ENCODE measurements around the gene RNF220.

RNF220 gene

DNA sequence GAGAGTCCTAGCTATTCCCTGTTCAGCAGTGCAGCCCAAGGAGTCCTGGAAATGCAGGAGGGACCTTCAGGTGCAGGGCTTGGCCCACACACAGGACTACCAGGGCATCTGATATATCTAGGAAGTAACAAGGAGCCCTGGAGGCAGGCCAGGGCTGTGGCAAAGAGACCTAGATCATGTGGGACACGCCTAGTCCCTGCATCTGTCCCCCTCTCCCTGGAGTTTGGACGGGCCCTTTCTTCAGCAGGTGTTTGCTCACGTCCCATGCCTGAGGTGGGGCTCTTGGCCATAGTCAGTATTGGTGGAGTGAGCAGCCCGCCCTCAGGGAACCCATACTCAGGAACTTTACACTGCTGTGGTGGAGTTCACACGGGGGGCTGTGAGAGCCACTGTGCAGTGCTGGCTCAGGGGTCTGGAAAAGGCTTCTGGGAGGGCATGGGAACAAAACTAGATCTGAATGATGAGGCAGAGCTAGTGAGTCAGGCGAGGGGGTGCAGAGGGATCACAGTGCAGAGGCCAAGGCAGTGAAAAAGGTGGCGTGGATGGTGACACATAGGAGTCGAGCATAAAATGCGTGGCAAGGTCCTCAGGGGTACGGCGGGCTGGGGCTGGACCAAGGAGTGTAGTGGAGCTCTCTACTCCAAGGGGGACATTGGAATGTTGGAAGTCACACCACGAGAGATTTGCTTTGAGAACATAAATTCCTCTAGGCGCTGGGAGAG, 243.6 kb downstream of the RNF220 start:
- H3K36me3 ChIP-seq (ENCODE audit: control insufficient read depth in 1 of 2, insufficient read depth in 2 of 2, low read length in 2 of 2) = peaks cover 39 to 68% of the 10 kb centered on the region in 2 donors
- H3K27ac ChIP-seq (ENCODE audit: low read length) = no peak overlapping the region
- no peaks in the 10 kb centered on the region for H3K27me3 ChIP-seq (ENCODE audit: low read depth, low read length)
- H3K4me1 ChIP-seq (ENCODE audit: control insufficient read depth in 1 of 2, insufficient read depth in 2 of 2, low read length in 2 of 2) = peaks cover 0 to 22% of the 10 kb centered on the region in 2 donors
- H3K4me3 ChIP-seq (ENCODE audit: low read depth in 1 of 2, low read length in 2 of 2) = no peak overlapping the region
- H3K9me3 ChIP-seq (ENCODE audit: control insufficient read depth in 1 of 2, low read length in 2 of 2) = no peaks in the 10 kb centered on the region

DNA sequence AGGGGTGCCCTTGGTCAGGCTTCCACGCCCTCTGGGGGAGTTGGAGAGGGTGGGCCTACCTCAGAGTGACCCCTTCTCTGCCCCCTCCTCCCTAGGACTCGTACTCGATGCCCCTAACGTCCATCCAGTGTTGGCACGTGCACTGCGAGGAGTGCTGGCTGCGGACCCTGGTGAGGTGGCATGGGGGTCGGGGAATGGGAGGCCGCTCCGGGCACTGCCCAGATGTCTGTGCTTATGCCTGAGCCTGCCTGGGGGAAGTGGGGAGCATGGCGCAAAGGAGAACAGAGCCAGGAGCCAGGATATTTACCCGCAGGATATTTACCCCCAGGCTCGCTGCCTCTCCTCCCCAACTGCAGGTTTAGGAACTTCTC, 244.7 kb downstream of the RNF220 start:
- H3K36me3 ChIP-seq (ENCODE audit: control insufficient read depth in 1 of 2, insufficient read depth in 2 of 2, low read length in 2 of 2) = peaks cover 40 to 57% of the 10 kb centered on the region in 2 donors
- no peak overlapping the region for H3K27ac ChIP-seq (ENCODE audit: low read length)
- H3K4me1 ChIP-seq (ENCODE audit: control insufficient read depth in 1 of 2, insufficient read depth in 2 of 2, low read length in 2 of 2) = peaks cover 0 to 11% of the 10 kb centered on the region in 2 donors
- no peak overlapping the region for H3K4me3 ChIP-seq (ENCODE audit: low read depth in 1 of 2, low read length in 2 of 2)
- H3K27me3 ChIP-seq (ENCODE audit: low read depth, low read length) = no peaks in the 10 kb centered on the region
- no peaks in the 10 kb centered on the region for H3K9me3 ChIP-seq (ENCODE audit: control insufficient read depth in 1 of 2, low read length in 2 of 2)

DNA sequence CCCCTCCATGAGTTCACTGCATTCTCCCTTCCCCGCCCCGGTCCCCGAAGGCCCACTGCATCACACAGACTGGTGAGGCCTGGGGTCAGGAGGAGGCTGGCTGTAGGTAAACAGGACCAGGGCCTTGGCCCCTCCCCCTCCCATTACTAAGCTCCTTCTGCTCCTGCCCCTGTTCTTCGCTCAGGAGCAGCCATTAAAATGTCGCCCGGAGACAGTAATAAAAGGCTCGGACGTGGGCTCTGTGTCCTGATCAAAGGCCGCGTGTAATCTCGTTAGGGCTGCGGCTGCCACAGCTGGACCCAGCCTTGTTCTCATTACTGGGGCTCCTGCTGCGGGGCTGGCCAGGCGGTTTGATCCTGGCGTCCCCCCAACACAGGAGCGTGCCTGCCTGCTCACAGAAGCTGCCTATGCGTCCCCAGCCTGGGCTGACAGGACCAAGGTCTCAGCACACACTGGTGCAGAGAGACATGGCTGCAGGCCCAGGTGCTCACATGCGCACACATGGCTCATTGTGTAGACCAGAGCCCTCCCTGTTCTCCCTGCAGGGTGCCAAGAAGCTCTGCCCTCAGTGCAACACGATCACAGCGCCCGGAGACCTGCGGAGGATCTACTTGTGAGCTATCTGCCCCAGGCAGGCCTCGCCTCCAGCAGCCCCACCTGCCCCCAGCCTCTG, 245.2 kb downstream of the RNF220 start:
- H3K27me3 ChIP-seq (ENCODE audit: low read depth, low read length) = no peaks in the 10 kb centered on the region
- H3K9me3 ChIP-seq (ENCODE audit: control insufficient read depth in 1 of 2, low read length in 2 of 2) = no peaks in the 10 kb centered on the region
- H3K4me1 ChIP-seq (ENCODE audit: control insufficient read depth in 1 of 2, insufficient read depth in 2 of 2, low read length in 2 of 2) = peaks cover 0 to 6% of the 10 kb centered on the region in 2 donors
- no peak overlapping the region for H3K27ac ChIP-seq (ENCODE audit: low read length)
- H3K36me3 ChIP-seq (ENCODE audit: control insufficient read depth in 1 of 2, insufficient read depth in 2 of 2, low read length in 2 of 2) = peaks cover 38 to 52% of the 10 kb centered on the region in 2 donors
- H3K4me3 ChIP-seq (ENCODE audit: low read depth in 1 of 2, low read length in 2 of 2) = no peak overlapping the region

DNA sequence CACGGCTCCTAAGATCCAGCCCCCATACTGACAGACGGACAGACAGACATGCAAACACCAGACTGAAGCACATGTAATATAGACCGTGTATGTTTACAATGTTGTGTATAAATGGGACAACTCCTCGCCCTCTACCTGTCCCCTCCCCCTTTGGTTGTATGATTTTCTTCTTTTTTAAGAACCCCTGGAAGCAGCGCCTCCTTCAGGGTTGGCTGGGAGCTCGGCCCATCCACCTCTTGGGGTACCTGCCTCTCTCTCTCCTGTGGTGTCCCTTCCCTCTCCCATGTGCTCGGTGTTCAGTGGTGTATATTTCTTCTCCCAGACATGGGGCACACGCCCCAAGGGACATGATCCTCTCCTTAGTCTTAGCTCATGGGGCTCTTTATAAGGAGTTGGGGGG, 246.0 kb downstream of the RNF220 start:
- Histone ChIP-seq H3K27me3 (ENCODE audit: low read depth, low read length) (no peaks in the 10 kb centered on the region), H3K9me3 (ENCODE audit: control insufficient read depth in 1 of 2, low read length in 2 of 2) (no peaks in the 10 kb centered on the region), H3K27ac (ENCODE audit: low read length) (no peak overlapping the region), H3K36me3 (ENCODE audit: control insufficient read depth in 1 of 2, insufficient read depth in 2 of 2, low read length in 2 of 2) (peaks cover 34 to 44% of the 10 kb centered on the region in 2 donors), H3K4me1 (ENCODE audit: control insufficient read depth in 1 of 2, insufficient read depth in 2 of 2, low read length in 2 of 2) (peaks cover 0 to 4% of the 10 kb centered on the region in 2 donors), H3K4me3 (ENCODE audit: low read depth in 1 of 2, low read length in 2 of 2) (no peak overlapping the region)

DNA sequence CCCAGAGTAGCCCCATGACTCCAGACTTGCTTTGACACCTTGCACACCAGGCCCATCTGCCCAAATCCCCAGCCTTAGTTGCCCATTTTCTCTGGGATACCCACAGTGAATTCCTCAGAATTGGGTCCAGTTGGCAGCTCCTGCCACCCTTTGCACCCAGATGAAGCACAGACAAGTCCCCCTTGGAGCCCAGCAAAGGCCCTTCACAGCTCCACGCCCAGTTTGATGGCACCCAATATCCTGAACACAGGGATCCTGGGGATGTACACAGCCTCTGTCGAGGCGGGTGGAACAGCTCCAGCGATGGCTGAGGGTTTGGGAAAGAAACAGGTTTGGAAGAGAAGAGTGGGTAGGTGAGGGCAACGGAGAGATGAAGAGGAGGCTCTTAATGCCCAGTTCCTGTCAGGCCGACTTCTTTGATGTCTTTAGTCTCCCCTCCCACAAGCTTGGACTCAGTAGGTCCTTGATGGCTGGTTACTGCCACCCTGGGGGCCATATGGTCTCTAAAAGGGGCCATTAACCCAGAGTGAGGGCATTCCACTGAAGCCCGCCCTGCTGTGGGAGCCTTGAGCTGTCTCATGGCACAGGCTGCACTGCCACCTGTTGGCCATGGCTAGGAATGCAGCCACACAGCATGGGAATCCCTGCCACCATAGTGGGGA, 247.5 kb downstream of the RNF220 start:
- Histone ChIP-seq H3K4me3 (ENCODE audit: low read depth in 1 of 2, low read length in 2 of 2) (no peak overlapping the region), H3K9me3 (ENCODE audit: control insufficient read depth in 1 of 2, low read length in 2 of 2) (no peaks in the 10 kb centered on the region), H3K27me3 (ENCODE audit: low read depth, low read length) (no peaks in the 10 kb centered on the region), H3K36me3 (ENCODE audit: control insufficient read depth in 1 of 2, insufficient read depth in 2 of 2, low read length in 2 of 2) (peaks cover 34 to 38% of the 10 kb centered on the region in 2 donors), H3K27ac (ENCODE audit: low read length) (no peak overlapping the region), H3K4me1 (ENCODE audit: control insufficient read depth in 1 of 2, insufficient read depth in 2 of 2, low read length in 2 of 2) (no peaks in the 10 kb centered on the region)

DNA sequence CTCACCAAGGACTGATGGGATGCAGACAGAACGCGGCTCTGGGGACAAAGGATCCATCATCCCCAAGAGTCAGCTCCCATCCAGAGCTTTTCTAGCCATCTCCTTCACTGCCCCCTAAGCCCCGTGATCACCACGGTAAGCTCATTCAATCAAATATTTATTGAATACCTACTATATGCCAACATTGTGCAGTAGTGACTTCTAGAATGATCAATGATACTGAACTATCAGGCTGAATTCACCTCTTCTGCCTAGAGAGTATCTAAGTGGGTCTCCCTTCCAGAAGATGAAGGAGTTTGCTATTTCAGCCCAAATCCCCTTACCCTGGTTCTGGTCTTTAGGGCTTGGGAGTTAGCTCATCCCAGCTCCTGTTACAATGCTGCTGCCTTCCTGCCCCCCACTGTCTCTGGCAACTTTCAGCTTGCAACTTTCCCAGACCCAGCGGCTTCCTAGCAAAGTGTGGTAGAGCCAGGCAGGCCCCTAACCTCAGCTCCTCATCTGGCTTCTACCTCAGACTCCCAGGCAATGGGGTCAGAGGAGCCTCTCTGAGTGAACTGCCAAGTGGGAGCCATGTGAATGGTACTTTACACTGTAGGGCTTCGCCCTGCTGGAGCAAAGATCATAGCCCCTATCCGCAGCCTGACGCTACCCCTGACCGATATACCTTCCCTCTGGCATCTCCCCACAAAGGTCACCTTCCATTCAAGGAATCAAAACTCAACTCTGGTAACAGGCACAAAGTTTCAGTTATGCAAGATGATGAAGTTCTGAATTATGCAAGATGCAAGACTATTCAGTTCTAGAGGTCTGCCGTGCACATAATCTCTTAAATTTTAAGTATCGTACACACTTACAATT, 248.3 kb downstream of the RNF220 start:
- H3K27ac ChIP-seq (ENCODE audit: low read length) = no peak overlapping the region
- H3K4me3 ChIP-seq (ENCODE audit: low read depth in 1 of 2, low read length in 2 of 2) = no peak overlapping the region
- no peaks in the 10 kb centered on the region for H3K27me3 ChIP-seq (ENCODE audit: low read depth, low read length)
- no peaks in the 10 kb centered on the region for H3K4me1 ChIP-seq (ENCODE audit: control insufficient read depth in 1 of 2, insufficient read depth in 2 of 2, low read length in 2 of 2)
- H3K9me3 ChIP-seq (ENCODE audit: control insufficient read depth in 1 of 2, low read length in 2 of 2) = no peaks in the 10 kb centered on the region
- H3K36me3 ChIP-seq (ENCODE audit: control insufficient read depth in 1 of 2, insufficient read depth in 2 of 2, low read length in 2 of 2) = peaks cover 34% of the 10 kb centered on the region in 2 donors

DNA sequence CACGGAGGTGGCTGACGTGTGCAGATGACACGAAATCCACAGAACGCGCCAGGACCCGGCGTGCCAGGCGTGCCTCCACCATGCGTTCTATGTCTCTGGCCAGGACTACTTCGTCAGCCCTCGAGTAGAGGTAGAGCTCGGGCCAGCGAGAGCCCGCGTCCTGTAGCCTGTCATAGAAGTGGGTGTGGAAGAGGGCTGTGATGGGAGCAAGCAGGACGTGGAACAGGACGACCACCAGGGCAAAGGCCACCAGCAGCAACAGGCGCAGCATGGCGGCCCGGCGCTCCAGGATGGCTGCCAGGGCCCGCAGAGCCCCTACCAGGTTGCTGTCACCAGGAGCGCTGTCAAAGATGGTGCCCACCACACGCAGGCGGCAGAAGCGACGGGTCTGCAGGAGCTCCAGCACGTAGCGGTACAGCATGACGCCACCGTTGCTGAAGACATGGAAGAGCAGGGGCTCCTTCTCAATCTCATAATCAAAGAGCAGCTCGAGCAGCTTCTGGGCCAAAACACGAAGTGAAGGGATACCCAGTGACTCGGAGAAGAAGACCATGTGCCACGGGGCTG, 249.6 kb downstream of the RNF220 start:
- no peaks in the 10 kb centered on the region for H3K9me3 ChIP-seq (ENCODE audit: control insufficient read depth in 1 of 2, low read length in 2 of 2)
- H3K4me3 ChIP-seq (ENCODE audit: low read depth in 1 of 2, low read length in 2 of 2) = no peak overlapping the region
- peaks cover 25 to 26% of the 10 kb centered on the region in 2 donors for H3K36me3 ChIP-seq (ENCODE audit: control insufficient read depth in 1 of 2, insufficient read depth in 2 of 2, low read length in 2 of 2)
- no peaks in the 10 kb centered on the region for H3K4me1 ChIP-seq (ENCODE audit: control insufficient read depth in 1 of 2, insufficient read depth in 2 of 2, low read length in 2 of 2)
- no peak overlapping the region for H3K27ac ChIP-seq (ENCODE audit: low read length)
- H3K27me3 ChIP-seq (ENCODE audit: low read depth, low read length) = no peaks in the 10 kb centered on the region

DNA sequence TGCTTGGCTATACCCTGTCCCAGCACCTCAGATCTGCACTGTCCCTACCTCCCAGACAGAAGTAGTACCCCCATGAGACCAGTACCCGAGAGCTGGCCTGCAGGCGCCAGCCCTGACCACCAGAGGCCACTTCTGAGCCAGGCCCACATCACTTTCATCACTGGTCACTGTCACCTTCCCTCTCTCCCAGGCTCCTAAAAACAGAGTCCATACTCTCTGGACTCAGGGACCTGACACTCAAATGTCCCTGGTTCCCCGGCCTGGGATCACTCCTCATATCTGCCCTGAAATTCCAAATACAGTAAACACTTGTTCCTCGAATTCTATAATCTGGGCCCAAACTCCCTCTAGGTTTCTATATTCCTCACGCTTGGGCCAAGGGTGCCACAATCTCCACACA, 250.6 kb downstream of the RNF220 start:
- no peaks in the 10 kb centered on the region for H3K9me3 ChIP-seq (ENCODE audit: control insufficient read depth in 1 of 2, low read length in 2 of 2)
- peaks cover 16 to 17% of the 10 kb centered on the region in 2 donors for H3K36me3 ChIP-seq (ENCODE audit: control insufficient read depth in 1 of 2, insufficient read depth in 2 of 2, low read length in 2 of 2)
- H3K4me3 ChIP-seq (ENCODE audit: low read depth in 1 of 2, low read length in 2 of 2) = no peak overlapping the region
- no peaks in the 10 kb centered on the region for H3K27me3 ChIP-seq (ENCODE audit: low read depth, low read length)
- H3K27ac ChIP-seq (ENCODE audit: low read length) = no peak overlapping the region
- H3K4me1 ChIP-seq (ENCODE audit: control insufficient read depth in 1 of 2, insufficient read depth in 2 of 2, low read length in 2 of 2) = no peaks in the 10 kb centered on the region

DNA sequence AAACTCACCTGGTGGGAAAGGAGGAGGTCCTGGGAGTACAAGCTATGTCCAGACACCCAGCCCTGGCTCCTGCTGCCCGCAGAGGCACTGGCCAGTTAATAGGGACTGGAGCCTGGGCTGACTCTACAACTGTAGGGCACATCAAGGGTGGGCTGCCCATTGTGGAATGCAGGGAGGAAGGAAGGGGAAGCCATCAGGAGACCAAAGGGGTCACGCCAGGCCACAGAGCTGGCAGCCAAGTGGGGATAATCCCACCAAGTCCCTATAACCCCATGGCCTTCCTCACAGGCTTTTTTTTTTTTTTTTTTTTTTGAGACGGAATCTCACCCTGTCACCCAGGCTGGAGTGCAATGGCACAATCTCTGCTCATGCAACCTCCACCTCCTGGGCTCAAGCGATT, 254.5 kb downstream of the RNF220 start:
- Histone ChIP-seq H3K27me3 (ENCODE audit: low read depth, low read length) (no peaks in the 10 kb centered on the region), H3K27ac (ENCODE audit: low read length) (no peak overlapping the region), H3K9me3 (ENCODE audit: control insufficient read depth in 1 of 2, low read length in 2 of 2) (no peaks in the 10 kb centered on the region)

DNA sequence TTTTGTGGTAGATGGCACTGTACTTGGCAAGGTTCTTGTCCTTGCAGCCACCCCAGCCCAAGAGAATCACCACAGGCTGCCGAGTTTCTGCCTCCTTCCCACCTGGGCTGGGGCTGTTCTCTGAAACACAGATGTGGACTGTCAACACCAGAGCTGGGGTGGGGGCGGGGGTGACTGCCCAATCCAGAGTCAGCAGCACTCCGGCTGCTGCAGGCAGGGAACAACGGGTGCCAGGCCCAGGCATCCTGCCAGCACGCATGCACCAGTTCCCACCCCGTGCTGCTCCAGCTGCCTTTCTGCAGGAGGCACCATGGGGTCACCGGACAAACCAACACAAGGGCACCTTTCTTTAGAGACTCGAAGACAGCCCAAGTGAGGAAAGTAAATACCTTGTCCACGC, 255.1 kb downstream of the RNF220 start:
- no peak overlapping the region for H3K27ac ChIP-seq (ENCODE audit: low read length)
- no peaks in the 10 kb centered on the region for H3K27me3 ChIP-seq (ENCODE audit: low read depth, low read length)
- no peaks in the 10 kb centered on the region for H3K4me1 ChIP-seq (ENCODE audit: control insufficient read depth in 1 of 2, insufficient read depth in 2 of 2, low read length in 2 of 2)
- no peak overlapping the region for H3K4me3 ChIP-seq (ENCODE audit: low read depth in 1 of 2, low read length in 2 of 2)
- H3K9me3 ChIP-seq (ENCODE audit: control insufficient read depth in 1 of 2, low read length in 2 of 2) = no peaks in the 10 kb centered on the region
- peaks cover 0 to 5% of the 10 kb centered on the region in 2 donors for H3K36me3 ChIP-seq (ENCODE audit: control insufficient read depth in 1 of 2, insufficient read depth in 2 of 2, low read length in 2 of 2)

More for the DNA sequence above, 254.5 kb downstream of the RNF220 start:
- Histone ChIP-seq H3K36me3 (ENCODE audit: control insufficient read depth in 1 of 2, insufficient read depth in 2 of 2, low read length in 2 of 2) (peaks cover under 1 to 5% of the 10 kb centered on the region in 2 donors), H3K4me3 (ENCODE audit: low read depth in 1 of 2, low read length in 2 of 2) (no peak overlapping the region), H3K4me1 (ENCODE audit: control insufficient read depth in 1 of 2, insufficient read depth in 2 of 2, low read length in 2 of 2) (no peaks in the 10 kb centered on the region)
